ENCODE measurements around the gene VAV1.
"Not testable (repeated sequence)": the region's sequence is repeated elsewhere in the genome, so short reads cannot be mapped to it uniquely, and the experiment has no call there.

The VAV1 gene

GRCh38 chr19:6761053-6761676 is 11.3 kb upstream of the VAV1 start:
- DNase-seq: no peak

DNA sequence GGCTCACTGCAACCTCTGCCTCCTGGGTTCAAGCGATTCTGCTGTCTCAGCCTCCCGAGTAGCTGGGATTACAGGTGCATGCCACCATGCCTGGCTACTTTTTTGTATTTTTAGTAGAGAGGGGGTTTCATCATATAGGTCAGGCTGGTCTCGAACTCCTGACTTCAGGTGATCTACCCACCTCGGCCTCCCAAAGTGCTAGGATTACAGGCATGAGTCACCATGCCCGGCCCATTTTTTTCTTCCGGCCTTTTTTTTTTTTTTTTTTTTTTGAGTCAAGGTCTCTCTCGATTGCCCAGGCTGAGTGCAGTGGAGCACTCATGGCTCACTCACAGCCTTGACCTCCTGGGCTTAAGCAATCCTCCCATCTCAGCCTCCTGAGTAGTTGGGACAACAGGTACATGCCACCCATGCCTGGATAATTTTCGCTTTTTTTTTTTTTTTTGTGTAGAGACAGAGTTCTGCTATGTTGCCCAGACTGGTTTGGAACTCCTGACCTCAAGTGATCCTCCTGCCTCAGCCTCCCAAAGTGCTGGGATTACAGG is 10.2 kb upstream of the VAV1 start:
- DNase-seq: not testable (repeated sequence)

- peak; percentile 40 to 67 for DNase-seq
Observed at GRCh38 chr19:6765738-6766356, 6.7 kb upstream of the VAV1 start.

GRCh38 chr19:6766357-6767080 is 6.0 kb upstream of the VAV1 start:
- no peak for DNase-seq

DNA sequence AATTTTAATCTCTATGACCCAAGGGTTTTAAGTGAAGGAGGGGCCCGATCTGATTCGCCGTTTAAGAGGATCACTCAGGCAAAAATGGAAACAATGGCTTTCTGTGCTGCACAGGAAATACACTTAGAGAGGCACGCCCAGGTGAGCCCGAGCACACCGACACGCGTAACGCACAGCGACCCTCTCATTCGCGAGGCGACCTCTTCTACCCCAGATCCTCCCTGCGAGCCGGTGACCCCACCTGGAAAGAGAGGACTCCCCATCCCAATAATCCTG is 5.5 kb upstream of the VAV1 start:
- no peak for DNase-seq

GRCh38 chr19:6767357-6768235 is 4.9 kb upstream of the VAV1 start, which contains the start of gene SH2D3A:
TSS of gene SH2D3A (minus strand) at chr19:6767435. CDS start at chr19:6763748, 3,687 bp downstream.
- peak; percentile 67 to 85 for DNase-seq

DNA sequence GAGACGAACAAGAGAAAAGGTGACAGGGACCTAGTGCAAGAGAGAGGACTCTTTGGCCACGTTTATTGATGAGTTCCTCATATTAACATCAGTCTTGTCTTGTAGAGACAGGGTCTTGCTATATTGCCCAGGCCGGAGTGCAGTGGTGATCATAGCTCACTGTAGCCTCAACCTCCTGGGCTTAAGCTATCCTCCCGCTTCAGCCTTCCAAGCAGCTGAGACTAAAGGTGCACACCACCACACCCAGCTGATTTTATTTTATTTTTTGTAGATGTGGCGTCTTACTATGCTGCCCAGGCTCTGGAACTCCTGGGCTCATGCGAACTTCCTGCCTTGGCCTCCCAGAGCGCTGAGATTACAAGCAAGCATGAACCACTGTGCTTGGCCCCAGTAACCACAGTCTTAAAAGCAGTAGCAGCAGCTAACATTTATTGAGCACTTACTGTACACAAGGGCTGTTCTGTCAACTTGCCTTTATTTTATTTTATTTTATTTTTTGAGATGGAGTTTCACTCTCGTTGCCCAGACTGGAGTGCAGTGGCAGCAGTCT is 4.2 kb upstream of the VAV1 start:
- DNase-seq: no peak

GRCh38 chr19:6769006-6769619 is 3.4 kb upstream of the VAV1 start:
- no peak for DNase-seq

GRCh38 chr19:6771648-6772027 is 870 bp upstream of the VAV1 start:
- not testable (repeated sequence) for DNase-seq

- no peak for DNase-seq
Observed at GRCh38 chr19:6772866-6773322, 386 bp downstream of the VAV1 start.

- DNase-seq: no peak
Observed at GRCh38 chr19:6773323-6773931, 919 bp downstream of the VAV1 start.

GRCh38 chr19:6774821-6775707 is 2.6 kb downstream of the VAV1 start:
- DNase-seq: no peak

DNA sequence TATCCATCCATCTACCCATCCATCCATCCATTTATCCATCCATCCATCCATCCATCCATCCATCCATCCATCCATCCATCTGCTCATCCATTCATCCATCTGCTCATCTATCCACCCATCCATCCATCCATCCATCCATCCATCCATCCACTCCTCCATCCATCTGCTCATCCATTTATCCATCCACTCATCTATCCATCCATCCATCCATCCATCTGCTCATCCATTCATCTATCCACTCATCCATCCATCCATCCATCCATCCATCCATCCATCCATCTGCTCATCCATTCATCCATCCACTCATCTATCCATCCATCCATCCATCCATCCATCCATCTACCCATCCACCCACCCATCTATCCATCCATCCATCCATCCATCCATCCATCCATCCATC is 3.5 kb downstream of the VAV1 start:
- DNase-seq: not testable (repeated sequence)

DNA sequence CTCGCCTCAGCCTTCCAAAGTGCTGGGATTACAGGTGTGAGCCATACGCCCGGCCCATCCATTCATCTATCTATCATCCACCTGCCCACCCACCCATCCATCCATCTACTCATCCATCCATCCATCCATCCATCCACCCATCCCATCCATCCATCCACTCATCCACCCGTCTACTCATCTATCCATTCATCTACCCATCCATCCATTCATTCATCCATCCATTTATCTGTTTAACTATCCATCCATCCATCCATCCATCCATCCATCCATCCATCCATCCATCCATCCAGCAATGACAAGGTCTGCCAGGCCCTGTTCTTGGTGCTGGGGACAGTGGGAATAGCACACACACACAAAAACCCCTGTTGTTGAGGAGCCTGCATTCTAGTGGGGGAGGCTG is 4.5 kb downstream of the VAV1 start:
- DNase-seq: no peak

- DNase-seq: no peak
Observed at GRCh38 chr19:6777434-6777833, 4.9 kb downstream of the VAV1 start.

GRCh38 chr19:6778386-6778785 is 5.9 kb downstream of the VAV1 start:
- DNase-seq: no peak

- no peak for DNase-seq
Observed at GRCh38 chr19:6779206-6779605, 6.7 kb downstream of the VAV1 start.

DNA sequence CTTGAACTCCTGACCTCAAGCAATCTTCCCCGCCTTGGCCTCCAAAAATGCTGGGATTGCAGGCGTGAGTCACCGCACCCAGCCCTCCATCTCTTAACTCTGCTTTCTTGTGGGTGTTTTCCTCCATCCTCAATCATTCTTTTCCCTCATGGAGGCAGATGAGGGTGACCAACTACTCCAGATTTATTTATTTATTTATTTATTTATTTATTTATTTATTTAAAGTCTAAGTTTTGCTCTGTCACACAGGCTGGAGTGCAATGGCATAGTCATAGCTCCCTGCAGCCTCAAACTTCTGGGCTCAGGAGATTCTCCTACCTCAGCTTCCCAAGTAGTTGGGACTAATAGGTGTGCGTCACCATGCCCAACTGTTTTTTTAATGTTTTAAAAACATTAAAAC is 14.9 kb downstream of the VAV1 start:
- no peak for DNase-seq

GRCh38 chr19:6788896-6789295 is 16.4 kb downstream of the VAV1 start:
- no peak for DNase-seq
